Epidermal melanocyte (primary cell): ENCODE data around the gene SAXO1.
A peak's percentile ranks its signal among the peaks of the same experiment; 100 is the strongest.
"Not testable (repeated sequence)": the region's sequence is repeated elsewhere in the genome, so short reads cannot be mapped to it uniquely, and the experiment has no call there.

ENCODE experiments used
- DNase-seq: peaks from one replicate; pipeline ENCODE4 v3.0.0; 2011; ENCODE audit warnings: low spot score; ENCODE audit not compliant: insufficient read length

Gene SAXO1

DNA sequence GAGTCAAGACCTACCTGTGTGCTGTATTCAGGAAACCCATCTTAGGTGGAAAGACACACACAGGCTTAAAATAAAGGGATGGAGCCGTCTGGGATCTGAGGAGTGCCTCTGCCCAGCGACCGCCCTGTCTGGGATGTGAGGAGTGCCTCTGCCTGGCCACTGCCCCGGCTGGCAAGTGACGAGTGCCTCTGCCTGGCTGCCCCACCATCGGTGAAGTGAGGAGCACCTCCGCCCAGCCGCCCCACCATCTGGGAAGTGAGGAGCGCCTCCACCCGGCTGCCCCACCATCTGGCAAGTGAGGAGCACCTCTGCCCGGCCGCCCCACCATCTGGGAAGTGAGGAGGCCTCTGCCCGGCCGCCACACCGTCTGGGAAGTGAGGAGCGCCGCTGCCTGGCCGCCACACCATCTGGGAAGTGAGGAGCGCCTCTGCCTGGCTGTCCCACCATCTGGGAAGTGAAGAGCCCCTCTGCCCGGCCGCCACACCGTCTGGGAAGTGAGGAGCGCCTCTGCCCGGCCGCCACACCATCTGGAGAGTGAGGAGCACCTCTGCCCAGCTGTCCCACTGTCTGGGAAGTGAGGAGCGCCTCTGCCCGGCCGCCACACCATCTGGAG lies 33.7 kb downstream of the SAXO1 start:
- no peak for DNase-seq

DNA sequence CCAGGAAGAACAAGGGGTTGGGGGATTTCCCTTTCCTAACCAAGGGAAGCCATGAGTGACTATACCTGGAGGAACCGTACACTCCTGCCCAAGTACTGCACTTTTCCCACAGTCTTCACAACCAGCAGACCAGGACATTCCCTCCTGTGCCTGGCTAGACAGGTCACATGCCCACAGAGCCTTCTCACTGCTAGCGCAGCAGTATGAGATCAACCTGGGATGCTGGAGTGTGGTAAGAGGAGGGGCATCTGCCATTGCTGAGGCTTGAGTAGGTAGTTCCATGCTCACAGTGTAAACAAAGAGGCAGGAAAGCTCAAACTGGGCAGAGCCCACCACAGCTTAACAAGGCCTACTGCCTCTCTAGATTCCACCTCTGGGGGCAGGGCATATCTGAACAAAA lies 35.9 kb downstream of the SAXO1 start:
- no peak for DNase-seq

DNA sequence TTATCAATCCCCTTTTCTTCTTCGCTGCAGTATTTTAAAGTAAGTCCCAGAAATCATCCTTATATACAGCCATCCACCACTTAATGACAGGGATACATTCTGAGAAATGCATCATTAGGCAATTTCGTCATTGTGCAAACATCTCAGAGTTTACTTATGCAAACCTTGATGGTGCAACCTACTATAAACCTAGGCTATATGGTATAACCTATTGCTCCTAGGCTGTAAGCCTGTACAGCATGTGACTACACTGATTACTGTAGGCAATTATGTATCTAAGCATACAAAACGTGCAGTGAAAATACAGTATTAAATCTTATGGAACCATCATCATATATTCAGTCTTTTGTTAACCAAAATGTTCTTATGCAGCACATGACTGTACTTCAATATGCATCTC lies 36.8 kb downstream of the SAXO1 start:
- DNase-seq, result no peak

DNA sequence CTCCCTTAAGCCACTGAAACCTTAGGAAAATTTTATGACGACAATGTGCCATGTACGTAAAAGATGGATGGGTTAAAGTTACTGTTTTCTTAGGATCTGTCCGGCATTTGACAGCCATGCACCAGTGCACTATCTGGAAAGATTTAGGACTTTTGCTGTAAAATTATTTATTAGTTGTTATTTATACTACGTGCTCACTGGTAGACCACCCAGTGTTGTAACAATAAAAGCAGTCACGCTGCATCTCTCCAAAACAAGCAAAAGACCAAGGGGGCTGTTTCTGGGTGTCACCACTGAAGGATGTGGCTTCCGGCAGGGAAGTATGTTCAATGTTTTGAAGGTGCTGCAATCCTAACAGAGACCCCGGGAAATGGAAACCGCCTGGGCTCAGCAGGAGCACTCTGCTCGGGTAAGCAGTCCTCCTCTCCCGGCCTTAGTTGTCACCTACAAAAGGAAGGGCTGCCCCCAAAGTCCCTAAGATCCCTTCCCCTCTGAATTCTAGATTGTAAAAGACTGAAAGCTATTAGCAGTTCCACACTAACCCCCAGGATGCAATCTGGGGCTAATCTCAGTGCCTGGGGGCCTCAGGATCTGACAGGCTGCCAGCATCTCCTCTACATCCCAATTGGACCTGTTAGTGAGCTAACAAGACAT lies 38.6 kb downstream of the SAXO1 start:
- no peak for DNase-seq

DNA sequence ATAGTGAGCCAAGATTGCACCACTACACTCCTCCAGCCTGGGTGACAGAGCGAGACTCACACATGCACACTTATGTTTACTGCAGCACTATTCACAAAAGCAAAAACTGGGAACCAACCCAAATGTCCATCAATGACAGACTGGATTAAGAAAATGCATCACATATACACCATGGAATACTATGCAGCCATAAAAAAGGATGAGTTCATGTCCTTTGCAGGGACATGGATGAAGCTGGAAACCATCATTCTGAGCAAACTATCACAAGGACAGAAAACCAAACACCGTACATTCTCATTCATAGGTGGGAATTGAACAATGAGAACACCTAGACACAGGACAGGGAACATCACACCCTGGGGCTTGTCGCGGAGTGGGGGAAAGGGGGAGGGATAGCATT lies 41.8 kb downstream of the SAXO1 start:
- not testable (repeated sequence) for DNase-seq

DNA sequence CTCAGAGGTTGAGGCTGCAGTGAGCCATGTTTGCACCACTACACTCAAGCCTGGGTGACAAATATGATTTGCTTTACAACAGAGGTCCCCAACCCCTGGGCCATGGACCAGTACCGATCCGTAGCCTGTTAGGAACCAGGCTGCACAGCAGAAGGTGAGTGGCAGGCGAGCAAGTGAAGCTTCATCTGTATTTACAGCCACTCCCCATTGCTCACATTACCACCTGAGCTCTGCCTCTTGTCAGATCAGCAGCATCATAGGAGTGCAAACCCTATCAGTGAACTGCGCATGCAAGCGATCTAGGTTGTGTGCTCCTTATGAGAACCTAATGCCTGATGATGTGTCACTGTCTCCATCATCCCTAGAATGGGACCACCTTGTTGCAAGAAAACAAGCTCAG lies 42.5 kb downstream of the SAXO1 start:
- no peak for DNase-seq

DNA sequence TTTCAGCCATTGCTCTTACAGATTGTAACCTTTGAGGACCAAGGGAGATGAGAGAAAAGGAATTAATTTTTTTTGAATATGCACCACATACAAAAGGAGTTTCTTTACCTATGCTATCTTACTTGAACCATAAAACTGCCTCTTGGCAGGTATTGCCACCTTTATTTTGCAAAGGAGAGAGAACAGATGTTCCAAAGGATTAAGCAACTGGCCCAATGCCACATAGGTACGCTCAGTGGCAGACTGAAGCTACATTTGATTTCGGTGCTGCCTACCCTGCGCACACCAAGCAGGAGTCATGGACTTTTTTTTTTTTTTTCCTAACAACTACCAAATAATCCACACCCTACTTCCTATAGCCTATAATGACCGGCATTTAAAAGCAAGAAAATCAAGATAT lies 43.1 kb downstream of the SAXO1 start:
- DNase-seq, result no peak

DNA sequence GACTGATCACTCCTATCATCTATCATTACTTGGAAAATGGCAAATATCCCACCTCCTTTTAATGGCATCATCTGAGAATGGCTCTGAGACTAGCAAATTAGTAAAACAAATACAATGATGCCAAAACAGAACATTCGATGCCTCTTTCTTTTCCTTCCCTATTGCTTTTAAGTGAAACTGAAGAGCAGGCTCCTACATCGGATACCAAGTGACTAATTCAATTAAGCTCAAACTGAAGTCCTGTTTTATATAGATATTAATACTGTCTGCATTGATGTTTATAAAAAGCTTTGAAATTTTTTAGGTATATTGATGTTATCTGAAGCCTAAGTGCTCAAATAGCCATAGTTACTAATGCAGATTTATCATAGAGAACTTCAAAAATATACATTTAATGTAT lies 43.9 kb downstream of the SAXO1 start:
- DNase-seq, result no peak

DNA sequence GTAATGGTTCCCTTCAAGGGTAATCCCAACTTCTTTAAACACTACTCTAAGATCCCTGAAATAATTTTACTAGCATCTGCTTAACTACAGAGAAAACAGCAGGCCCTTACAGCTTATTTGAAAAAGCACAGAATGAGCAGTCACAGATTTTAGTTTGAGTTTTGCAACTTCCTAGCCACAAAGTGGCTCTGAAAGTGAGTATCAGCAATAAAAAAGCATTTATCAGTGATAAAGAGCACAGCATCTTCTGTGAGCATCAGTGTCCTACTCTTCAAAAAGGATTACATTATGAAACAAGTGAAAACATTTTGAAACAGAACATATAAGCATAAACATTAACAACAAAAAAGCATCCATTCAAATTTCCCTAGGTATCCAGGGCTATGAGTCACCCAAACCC lies 45.0 kb downstream of the SAXO1 start:
- no peak for DNase-seq

DNA sequence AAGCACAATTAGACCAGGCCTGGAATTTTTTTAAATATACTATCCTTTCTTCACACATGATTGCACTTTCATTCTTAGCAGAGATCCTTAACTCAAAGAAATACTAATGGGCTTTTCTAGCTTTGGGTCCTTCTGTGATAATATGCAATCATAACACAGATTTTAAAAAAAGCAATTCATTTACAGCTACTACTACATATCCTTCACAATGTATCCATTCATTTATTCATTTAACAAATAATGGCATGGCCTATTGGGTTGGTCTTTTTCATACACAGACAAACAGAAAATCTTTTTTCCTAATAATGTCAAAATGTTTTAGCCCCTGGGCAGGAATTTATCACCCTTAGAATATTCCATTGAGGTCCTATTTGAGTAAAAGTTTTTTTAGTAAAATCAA lies 47.0 kb downstream of the SAXO1 start:
- DNase-seq, result peak; percentile 20

DNA sequence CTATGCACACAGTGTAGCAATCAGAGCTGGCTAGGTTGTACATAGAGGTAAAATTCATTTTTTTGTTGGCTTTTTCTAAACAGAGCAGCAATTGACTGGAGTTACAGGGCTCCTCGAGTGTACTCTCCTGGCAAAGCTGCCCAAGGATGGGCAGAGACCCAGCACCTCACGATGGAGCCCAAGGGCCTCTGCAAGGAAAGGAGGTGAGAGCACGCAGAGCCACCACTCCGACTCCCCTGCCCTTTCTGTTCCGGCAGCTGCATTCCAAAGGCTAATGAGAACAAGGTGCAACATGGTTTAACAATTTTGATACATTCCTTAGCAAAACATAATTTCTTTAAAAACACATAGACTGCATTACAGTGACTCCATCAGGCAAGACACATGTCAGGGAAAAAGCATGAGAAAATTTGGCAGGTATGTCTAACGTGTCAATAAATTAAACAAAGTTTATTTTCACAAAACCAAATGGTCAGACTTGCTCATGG lies 47.5 kb downstream of the SAXO1 start:
- DNase-seq, result no peak

DNA sequence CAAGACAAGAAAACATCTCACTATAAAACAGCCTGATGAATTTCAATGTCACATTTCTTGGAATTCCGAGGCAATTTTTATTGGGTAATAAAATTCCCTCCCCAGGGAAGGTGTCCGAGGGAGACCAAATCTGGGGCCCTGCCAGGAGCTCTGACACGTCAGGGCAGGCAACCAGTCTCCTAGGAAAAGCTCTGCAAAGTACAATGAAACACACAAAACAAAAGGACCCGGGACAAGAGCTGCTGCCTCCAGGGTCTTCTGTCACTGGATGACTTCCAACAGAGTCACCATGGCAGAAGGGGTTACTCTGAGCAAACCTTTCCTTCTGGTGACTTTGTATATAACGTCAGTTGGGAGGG lies 50.8 kb downstream of the SAXO1 start:
- DNase-seq, result no peak

DNA sequence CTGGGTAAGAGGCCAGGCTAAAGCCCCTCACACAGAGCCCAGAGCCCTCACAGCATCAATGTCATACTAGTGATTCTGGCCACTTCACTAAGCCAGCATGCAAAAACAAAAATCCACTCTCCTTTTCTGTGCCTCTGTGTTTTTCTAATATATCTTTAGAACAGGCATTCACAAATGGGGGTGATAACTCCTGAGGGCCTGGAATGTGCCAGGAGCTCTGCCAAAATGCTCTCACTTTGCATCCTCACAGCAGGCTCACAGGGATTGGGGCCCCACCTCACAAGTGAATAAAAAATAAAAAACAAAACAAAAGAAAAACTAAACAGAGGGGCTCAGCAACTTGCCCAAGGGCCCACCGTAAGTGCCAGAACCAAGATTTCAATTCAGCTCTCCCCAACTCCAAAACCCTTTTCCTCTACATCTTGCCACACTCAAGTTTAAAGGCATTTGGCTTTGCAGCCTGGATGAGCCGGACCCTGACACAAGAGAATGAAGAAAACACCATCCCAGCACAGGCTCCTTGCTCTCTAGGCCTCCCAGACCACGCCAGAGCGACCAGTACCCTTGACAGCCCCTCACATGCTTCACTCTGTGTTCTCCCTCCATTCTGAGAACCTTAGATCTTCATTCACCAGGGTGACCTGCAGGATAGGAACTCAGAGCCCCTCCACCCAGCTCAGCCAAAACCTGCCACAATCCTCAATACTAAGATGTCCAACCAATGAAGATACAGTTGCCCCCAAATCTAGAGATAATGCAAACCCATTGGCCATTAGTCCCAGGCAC lies 51.3 kb downstream of the SAXO1 start:
- no peak for DNase-seq

DNA sequence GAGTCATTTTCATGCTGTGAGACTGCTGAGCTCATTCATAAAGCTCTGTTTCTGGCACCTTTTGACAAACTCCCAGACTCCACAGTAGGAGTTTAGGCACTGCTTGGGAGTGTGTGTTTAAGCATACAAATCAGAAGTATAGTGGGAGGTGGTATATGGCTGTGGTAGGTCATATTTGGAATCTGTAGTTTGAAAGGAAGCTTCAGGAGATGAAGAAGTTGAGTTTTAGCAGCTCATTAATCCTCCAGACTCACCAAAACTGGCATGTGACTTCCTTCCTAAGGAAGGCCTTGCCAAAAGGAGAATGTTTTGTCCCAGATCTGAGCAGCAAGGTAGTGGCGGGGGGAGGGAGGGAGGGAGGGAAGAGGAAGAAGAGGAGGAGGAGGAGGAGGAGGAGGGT lies 52.8 kb downstream of the SAXO1 start:
- no peak for DNase-seq

DNA sequence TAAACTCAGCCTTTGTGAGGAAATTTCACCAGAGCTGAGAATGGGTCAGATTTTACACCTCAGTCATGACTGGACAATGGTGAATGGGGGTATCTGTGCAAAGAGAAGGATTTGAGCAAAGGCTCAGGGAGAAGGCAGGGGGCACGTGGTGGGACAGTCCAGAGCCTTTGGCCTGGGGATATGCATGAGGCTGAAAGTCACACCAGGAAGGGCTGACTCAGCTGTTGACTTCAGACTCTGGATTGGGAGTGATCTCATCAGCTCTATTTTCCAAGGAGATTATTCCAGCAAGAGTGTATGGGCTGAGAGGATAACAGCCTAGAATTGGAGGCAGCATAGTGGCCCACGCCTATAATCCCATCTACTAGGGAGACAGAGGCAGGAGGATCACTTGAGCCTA lies 53.6 kb downstream of the SAXO1 start:
- DNase-seq, result peak; percentile 45

DNA sequence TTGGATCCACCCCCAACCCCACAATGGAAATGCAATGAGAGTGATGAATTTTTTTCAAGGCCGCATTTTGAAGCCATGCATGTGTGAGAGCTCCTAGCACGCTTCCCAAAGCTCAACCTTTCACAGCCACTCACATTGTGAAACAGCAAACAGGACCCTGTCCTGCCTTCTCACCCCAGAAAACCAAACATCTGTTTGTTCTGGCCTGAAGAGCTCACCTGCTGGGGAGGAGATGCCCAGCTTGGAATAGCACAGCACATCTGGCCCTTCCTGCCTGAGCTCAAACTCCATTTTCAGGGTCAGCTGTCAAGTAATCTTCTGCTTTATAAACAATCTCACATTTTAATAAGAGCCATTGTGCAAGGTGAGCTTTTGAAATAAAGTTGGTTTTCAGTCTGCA lies 54.8 kb downstream of the SAXO1 start:
- no peak for DNase-seq

DNA sequence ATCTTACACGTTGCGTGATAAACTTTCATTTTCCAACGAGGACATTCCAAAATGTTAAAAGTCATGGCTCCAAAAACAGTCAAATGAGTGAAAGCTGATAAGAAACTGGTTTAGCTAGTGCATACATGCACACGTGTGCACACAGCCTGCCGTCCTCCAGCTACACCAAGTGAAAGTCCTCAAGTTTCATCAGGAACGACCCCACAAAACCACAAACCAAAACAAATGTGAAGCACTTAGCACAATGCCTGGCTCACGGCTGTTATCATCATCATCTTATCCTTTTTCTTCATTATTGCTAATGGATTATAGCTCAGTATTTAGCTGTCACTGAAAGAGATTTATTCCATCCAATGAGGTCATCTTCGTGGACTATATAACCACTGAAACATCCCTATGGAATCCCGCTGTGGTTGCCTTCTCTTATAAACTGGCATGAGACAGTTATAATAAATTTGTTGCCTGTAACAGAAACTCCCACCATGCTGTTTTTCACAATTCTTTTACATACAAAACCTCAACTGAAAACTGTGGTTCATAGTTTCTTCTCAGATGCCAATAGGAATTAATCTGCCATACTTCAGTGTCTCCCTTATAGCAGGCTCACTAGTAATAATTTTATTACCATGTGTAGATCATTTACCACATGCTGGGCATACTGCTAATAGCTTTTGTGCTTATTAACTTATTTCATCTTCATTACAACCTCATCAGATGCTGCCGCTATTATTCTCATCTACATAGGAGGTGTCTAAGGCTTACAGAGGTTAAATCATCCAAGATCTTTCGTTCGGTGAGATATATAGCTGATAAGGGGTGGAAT lies 56.1 kb downstream of the SAXO1 start:
- no peak for DNase-seq

DNA sequence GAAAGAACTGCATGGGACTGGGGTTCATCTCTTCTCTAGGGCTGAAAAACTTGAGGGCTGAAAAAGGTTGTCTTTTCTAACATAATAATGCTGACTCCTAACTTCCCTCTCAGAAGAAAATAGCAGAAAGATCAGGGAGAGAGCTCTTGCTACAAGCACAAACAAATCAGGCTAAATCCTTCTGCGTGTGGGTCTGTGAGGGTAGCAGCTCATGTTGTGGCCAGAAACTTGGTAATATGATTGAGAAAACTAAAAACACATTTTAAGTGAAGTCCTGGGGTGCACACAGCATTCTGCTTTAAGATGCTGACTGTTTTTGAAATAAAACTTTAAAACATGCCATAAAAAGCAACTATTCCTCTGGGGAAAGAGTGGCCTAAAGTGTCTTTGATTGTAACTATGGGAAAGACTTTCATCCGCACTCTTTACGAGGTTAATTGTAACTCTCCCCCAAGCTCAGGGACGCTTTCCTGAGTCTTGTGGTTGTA lies 56.7 kb downstream of the SAXO1 start:
- no peak for DNase-seq

DNA sequence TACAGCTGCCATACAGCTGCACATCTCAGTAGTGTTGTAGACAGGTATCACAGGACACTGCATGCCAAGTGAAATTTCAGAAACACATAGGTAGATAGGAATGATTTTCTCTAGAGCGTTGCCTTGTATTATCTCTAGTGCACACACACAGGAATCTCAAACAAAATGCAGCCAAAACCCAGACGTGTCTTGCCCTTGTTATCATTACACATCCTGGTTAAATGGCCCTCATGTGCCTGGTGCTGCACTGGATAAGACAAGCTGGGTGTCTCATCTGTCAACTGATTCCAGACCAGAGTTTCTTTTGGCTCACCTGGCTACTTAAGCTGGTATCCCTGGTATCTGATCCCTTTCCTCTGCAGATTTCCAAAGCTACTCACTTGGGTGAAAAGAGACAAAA lies 59.7 kb downstream of the SAXO1 start:
- DNase-seq, result no peak

DNA sequence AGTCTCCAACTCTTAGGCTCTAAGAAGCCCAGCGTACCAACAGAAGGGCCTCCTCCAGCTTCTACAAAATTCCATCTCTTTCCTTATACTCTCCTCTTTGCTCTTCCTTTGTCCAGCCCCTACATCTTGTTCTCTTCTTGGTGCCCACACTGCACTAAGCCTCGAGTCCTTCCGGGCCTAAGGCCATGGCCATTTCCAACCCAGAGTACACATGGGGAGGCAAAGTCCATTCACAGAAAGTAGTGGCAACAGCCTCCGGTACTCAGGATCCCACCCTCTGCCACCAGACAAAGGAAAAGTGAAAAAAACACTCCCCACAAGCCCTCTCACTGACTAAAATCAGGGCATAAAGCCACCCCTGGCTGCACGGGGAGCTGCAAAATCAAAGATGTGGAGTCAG lies 60.3 kb downstream of the SAXO1 start:
- DNase-seq, result no peak

DNA sequence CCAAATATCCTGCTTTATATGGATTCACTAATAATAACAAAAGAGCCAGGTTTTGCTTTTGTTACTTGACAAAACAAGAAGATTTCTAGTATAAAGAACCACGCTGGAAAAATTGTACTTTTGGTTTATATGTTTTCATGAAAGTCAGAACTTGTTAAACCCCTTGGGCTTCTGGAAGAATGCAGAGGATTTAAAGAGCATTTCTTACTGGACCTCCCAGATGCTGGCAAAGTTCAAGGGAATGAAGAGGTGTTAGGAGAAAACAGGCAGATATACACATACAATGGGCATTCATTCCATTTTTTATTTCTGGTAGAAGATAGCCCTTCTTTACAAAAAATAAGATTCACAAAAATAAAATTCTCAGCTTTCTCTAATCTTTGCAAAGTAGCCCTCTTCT lies 61.1 kb downstream of the SAXO1 start:
- DNase-seq, result no peak

DNA sequence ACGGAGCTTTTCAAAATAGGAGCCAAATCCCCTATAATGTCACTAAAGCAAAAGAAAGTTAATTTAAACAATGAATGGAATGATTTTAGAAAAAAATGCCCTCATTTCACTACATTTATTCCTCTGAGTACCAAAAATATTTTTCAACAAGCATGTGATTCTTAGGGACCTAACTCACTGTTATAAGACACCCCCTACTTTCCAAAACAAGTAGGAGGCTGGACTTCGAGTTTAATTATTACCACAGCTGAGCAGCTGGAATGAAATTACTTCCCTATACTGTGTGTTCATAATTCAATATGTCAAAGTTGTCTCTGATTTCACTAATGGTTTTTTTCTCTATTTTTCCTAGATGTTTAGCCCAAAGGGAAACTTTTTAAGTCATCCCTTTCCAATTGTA lies 61.6 kb downstream of the SAXO1 start:
- DNase-seq, result no peak
